Sigmoid colon (tissue), 4 donors: Measurements from ENCODE around the gene GNAQ.

Experiments
- EP300 ChIP-seq, 4 donors: sonication (generic); formaldehyde crosslinking; IDR thresholded peaks; one replicate each; pipeline ENCODE4 v1.6.1; 2017; ENCODE audit warnings: antibody characterized with exemption in 4 of 4
- POLR2A ChIP-seq, 2 donors: fragments of 450-650 bp; IDR thresholded peaks; one replicate each; pipeline ENCODE4 v1.6.1; 2016; ENCODE audit warnings: antibody characterized with exemption in 2 of 2, mild to moderate bottlenecking in 2 of 2, moderate library complexity in 2 of 2
- TF ChIP-seq, protein P1 (sequence below), 4 experiments: fragments of 450-650 bp in 3 of 4; fragments of 200-600 bp in 1 of 4; IDR thresholded peaks; one replicate each; pipeline ENCODE4 v1.5.1; 2016 to 2019; ENCODE audit warnings: antibody characterized with exemption in 4 of 4, mild to moderate bottlenecking in 3 of 4, moderate library complexity in 2 of 4

DNA sequence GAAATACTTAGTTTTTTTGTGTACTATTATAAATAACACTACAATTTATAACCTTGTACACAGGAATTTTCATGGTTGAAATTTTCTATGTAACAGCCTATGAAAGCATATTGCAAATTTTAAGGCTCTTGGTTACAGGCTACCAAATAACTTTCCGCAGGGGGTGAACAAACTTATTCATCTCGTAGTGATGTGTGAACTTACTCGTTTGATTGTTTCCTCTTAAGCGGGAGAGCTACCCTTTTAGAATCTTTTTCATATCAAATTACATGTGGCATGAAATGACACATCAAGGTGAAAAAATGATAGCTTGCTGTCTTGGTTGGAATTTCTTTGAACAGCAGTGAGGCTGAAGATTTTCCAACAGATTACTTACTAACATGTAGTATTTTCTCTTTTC is 292.7 kb downstream of the GNAQ start:
- TF ChIP-seq, protein P1, sequence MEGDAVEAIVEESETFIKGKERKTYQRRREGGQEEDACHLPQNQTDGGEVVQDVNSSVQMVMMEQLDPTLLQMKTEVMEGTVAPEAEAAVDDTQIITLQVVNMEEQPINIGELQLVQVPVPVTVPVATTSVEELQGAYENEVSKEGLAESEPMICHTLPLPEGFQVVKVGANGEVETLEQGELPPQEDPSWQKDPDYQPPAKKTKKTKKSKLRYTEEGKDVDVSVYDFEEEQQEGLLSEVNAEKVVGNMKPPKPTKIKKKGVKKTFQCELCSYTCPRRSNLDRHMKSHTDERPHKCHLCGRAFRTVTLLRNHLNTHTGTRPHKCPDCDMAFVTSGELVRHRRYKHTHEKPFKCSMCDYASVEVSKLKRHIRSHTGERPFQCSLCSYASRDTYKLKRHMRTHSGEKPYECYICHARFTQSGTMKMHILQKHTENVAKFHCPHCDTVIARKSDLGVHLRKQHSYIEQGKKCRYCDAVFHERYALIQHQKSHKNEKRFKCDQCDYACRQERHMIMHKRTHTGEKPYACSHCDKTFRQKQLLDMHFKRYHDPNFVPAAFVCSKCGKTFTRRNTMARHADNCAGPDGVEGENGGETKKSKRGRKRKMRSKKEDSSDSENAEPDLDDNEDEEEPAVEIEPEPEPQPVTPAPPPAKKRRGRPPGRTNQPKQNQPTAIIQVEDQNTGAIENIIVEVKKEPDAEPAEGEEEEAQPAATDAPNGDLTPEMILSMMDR (IDR thresholded peaks at IDR 0.05), result no peak
- TF ChIP-seq POLR2A (IDR thresholded peaks at IDR 0.05), result no peak
- TF ChIP-seq EP300 (IDR thresholded peaks at IDR 0.05), result no peak
